Epithelial cell of proximal tubule (primary cell): ENCODE data around the gene TFAP2A. TPM values are rescaled to one million over a fixed set of nuclear protein-coding genes. Genes with fewer than 3 reads are reported as not detected.

Source experiments
- DNase-seq: peaks from one replicate; pipeline ENCODE4 v3.0.0-alpha.2; 2011; ENCODE audit warnings: low read depth
- H3K4me3 ChIP-seq: 2 replicates; pipeline ENCODE4 v1.5.1; 2011; ENCODE audit warnings: low read depth, mild to moderate bottlenecking, low read length
- total RNA-seq: library from RNA; depleted of rRNA; stranded (reverse); fragments of >200 nt; gene quantifications from 2 replicates; pipeline ENCODE4 v1.2.3, GENCODE V29; 2015
- TF ChIP-seq, protein P1 (sequence below): conservative IDR thresholded peaks from 2 replicates; pipeline ENCODE4 v1.5.1; 2012; ENCODE audit warnings: low read depth, mild to moderate bottlenecking, low read length

TFAP2A gene
- total RNA-seq, 1 donor from 2014 or later, result 17.8 TPM

GRCh38 chr6:10393544-10394225 is 21.2 kb downstream of the TFAP2A start:
- TF ChIP-seq, protein P1, sequence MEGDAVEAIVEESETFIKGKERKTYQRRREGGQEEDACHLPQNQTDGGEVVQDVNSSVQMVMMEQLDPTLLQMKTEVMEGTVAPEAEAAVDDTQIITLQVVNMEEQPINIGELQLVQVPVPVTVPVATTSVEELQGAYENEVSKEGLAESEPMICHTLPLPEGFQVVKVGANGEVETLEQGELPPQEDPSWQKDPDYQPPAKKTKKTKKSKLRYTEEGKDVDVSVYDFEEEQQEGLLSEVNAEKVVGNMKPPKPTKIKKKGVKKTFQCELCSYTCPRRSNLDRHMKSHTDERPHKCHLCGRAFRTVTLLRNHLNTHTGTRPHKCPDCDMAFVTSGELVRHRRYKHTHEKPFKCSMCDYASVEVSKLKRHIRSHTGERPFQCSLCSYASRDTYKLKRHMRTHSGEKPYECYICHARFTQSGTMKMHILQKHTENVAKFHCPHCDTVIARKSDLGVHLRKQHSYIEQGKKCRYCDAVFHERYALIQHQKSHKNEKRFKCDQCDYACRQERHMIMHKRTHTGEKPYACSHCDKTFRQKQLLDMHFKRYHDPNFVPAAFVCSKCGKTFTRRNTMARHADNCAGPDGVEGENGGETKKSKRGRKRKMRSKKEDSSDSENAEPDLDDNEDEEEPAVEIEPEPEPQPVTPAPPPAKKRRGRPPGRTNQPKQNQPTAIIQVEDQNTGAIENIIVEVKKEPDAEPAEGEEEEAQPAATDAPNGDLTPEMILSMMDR, result no peak
- no peak for DNase-seq
- H3K4me3 ChIP-seq, result no peak overlapping the region

DNA sequence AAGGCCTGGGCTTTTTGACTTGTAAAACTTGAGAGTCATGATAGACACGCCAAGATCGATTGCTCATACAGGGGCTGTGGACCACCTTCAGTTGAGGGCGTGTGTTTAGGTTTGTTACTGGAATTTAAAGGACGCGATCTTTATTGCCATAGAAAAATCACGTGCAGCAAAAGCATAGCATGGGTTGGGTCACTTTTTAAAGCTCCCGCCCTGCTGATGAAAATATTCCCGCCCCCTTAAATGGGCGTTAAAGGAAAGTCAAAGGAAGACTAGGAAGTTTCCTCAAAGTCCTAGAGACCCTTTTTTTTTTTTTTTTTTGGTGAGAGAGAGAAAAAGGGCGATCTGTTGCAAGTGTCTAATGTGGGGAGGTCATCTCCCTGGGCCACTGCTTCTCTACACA is 23.1 kb downstream of the TFAP2A start:
- no peak for DNase-seq
- H3K4me3 ChIP-seq, result no peak overlapping the region
- TF ChIP-seq, protein P1, result no peak

DNA sequence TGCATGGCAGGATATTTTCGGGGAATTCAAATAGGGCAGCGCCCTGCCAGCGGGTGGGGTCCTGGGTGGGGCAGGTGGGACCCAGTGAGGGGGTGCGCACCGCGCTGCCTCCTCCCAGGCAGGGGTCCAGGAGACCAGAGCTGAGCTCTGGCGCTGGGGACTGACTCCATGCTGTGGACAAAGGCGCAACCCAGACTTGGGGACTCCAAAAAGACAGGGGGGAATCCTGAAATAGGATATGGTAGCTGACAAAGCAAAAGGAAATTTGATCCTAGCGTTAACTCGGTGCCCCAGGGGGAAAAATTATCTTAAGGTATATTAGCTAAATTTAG is 23.6 kb downstream of the TFAP2A start:
- H3K4me3 ChIP-seq, result no peak overlapping the region
- no peak for DNase-seq
- TF ChIP-seq, protein P1, result no peak

- DNase-seq, result no peak
- TF ChIP-seq, protein P1, result no peak
- H3K4me3 ChIP-seq, result no peak overlapping the region
These were observed 24.2 kb downstream of the TFAP2A start for GRCh38 chr6:10390495-10391298.

DNA sequence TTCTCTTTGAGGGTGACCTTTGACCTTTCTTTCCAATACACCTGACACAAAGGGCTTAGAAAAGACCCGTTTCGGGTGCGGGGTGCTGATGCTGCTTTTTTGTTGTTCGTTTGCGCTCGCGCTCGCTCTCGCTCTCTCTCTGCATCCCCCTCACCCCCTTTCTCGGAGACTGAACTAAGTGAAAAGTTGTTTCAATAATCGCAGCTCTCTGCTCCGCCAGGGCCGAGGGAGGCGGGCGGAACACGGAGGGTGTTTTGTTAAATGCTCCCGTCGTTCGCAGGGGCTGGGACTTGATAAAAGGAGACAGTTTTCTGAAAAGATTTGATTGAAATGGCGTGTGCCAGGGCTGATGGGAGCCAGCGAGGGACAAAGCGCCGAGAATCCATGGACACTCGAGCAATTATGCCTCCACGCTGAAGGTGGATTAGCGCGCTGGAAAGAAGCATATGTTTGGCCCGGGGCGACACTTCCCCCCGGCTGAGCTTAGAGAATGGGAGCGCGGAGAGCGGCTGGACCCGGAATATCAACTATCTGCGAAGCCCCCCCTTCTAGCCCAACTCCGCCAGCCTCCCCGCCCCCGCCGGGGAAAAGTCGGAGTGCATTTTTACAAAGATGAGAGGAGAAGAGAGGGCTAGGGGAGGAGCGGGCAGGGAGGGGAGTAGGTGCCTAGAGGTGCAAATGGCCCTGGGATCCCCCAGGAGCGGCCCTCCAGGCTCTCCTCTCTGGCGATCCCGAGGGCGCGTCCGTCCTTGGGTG is 25.0 kb downstream of the TFAP2A start:
- DNase-seq, result no peak
- TF ChIP-seq, protein P1, result no peak
- H3K4me3 ChIP-seq, result no peak overlapping the region

DNA sequence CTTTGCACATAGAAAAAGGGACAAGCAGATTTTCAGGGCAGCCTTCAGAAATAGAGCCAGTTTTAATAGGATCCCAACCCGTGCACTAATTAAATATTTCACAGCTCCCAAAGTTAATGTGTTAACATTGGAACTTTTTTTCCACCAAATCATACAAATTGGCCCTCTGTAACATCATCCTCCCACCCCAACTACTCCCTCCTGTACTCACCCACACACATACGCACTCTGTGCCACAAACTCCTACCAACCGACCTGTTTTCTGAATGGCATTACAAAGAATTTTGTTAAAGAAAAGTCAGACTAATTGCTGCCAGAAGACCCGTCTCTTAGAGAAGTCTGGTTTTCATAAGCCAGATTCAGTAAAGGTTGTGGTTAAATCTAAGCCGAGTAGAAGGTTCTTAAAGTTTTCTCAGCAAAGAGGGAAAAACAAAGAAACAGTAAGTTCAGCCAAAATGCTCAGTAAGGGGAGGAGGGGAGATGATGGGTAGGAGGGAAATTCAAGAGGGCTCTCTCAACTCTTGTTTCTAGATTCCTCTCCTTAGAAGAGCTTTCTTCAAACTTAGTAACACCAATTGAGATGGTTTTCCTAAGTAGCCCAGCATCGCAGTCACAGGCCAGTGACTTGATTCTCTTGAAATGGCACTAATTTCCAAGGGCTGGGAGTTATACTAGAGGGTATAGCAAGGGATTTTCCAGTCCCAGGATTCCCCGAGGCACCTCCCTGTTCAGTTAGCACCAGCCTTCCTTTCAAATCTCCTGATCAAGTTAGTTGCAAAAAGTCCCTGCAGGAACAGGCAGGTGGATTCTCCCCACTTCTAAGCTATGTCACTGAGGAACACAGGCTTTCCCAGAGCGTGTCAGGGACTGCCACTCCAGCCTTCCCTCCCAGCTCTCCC is 27.9 kb downstream of the TFAP2A start:
- no peak overlapping the region for H3K4me3 ChIP-seq
- DNase-seq, result no peak
- TF ChIP-seq, protein P1, result no peak
